Measurements from ENCODE around the gene SPG11. TPM values are rescaled to one million over a fixed set of nuclear protein-coding genes. Genes with fewer than 3 reads are reported as not detected.
A peak's percentile ranks its signal among the peaks of the same experiment; 100 is the strongest.

The SPG11 gene, protein sequence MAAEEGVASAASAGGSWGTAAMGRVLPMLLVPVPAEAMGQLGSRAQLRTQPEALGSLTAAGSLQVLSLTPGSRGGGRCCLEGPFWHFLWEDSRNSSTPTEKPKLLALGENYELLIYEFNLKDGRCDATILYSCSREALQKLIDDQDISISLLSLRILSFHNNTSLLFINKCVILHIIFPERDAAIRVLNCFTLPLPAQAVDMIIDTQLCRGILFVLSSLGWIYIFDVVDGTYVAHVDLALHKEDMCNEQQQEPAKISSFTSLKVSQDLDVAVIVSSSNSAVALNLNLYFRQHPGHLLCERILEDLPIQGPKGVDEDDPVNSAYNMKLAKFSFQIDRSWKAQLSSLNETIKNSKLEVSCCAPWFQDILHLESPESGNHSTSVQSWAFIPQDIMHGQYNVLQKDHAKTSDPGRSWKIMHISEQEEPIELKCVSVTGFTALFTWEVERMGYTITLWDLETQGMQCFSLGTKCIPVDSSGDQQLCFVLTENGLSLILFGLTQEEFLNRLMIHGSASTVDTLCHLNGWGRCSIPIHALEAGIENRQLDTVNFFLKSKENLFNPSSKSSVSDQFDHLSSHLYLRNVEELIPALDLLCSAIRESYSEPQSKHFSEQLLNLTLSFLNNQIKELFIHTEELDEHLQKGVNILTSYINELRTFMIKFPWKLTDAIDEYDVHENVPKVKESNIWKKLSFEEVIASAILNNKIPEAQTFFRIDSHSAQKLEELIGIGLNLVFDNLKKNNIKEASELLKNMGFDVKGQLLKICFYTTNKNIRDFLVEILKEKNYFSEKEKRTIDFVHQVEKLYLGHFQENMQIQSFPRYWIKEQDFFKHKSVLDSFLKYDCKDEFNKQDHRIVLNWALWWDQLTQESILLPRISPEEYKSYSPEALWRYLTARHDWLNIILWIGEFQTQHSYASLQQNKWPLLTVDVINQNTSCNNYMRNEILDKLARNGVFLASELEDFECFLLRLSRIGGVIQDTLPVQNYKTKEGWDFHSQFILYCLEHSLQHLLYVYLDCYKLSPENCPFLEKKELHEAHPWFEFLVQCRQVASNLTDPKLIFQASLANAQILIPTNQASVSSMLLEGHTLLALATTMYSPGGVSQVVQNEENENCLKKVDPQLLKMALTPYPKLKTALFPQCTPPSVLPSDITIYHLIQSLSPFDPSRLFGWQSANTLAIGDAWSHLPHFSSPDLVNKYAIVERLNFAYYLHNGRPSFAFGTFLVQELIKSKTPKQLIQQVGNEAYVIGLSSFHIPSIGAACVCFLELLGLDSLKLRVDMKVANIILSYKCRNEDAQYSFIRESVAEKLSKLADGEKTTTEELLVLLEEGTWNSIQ (N-terminal part only)
- total RNA-seq, result 40.1 TPM
- polyA plus RNA-seq (ENCODE audit: insufficient read depth in 1 of 8, insufficient read length in 8 of 8, low replicate concordance in 1 of 8), result 10 to 100 TPM; 28.5 to 48.2 (median 37.8) TPM
- long read RNA-seq, donor 1, result 0 reads
- long read RNA-seq, donor 2, result 0 reads
- long read RNA-seq, donor 3, partial matches to known transcripts, result 0 of 1 reads
- long read RNA-seq, donor 3, other reads (novel, unspliced or antisense), result 0 of 1 reads
- long read RNA-seq, donor 4, result 0 reads
- long read RNA-seq, donor 5, partial matches to known transcripts, result 0 of 2 reads
- long read RNA-seq, donor 5, other reads (novel, unspliced or antisense), result 0 of 2 reads
- long read RNA-seq, donor 6, partial matches to known transcripts, result 316 of 1,532 reads
- long read RNA-seq, donor 6, other reads (novel, unspliced or antisense), result 1,216 of 1,532 reads
- long read RNA-seq, donor 7, partial matches to known transcripts, result 0 of 1 reads
- long read RNA-seq, donor 7, other reads (novel, unspliced or antisense), result 0 of 1 reads
- long read RNA-seq, donor 8, result 0 reads
- long read RNA-seq, donor 9, result 0 reads
- long read RNA-seq, donor 10, partial matches to known transcripts, result 0 of 2 reads
- long read RNA-seq, donor 10, other reads (novel, unspliced or antisense), result 0 of 2 reads
- long read RNA-seq, donor 11, partial matches to known transcripts, result 0 of 3 reads
- long read RNA-seq, donor 11, other reads (novel, unspliced or antisense), result 0 of 3 reads

DNA sequence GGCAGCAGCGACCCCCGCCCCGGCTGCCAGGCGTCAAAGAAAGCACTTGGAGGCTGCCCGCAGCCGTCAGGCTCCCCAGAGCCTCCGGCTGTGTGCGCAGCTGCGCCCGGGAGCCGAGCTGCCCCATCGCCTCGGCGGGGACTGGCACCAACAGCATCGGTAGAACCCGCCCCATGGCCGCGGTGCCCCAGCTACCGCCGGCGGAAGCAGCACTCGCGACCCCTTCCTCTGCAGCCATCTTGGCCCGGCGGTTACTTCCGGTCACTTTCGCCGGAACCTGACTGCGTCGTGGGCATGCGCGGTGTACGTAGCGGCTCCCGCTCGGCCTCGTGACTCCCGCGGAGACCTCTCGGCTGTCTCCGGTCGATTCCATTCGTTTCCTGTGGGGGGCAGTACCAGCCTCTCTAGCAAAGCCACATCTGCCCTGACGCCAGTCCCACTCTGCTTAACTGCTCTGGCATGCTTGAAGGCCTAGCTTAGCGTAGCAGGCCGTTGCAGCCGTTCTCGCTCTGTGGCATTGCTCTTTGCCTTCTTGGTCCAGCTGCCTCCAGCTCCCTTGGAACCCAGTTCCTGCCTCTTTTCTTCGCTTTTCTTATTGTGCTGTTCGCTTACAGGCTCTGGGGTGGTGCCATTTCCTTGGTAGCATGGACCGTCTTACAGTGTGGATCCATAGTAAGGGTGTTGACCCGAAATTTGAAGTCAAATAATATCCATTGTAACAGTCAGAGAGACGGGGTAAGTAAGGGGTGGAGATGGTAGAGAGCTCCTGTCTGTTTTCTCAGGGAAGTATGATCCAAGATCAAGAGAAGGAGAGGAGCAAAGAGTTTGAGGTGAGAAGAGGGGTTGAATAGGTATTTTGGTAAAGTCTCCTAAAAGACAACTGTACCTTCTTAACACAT, at the start of gene SPG11:
TSS of gene SPG11 (minus strand) at position 253 of the 899 bp plus-strand sequence. CDS start at position 238, 15 bp downstream.
- Histone ChIP-seq H3K9me3 (replicated peaks; ENCODE audit: control insufficient read depth, low read depth, low read length) (no peaks in the 10 kb centered on the region), H3K27ac (ENCODE audit: low read length) (peak within 1 kb of the TSS; percentile 96), H3K27me3 (ENCODE audit: control insufficient read depth, insufficient read depth, low read length) (peaks cover 2% of the 10 kb centered on the region), H3K4me3 (ENCODE audit: low read length) (peak within 1 kb of the TSS; percentile 98), H3K4me1 (ENCODE audit: control insufficient read depth, insufficient read depth, low read length) (peaks cover 13% of the 10 kb centered on the region), H3K36me3 (ENCODE audit: control insufficient read depth, insufficient read depth, low read length) (peaks cover 11% of the 10 kb centered on the region)
- peak; percentile 99 for DNase-seq
- 7% methylated on average over 53 of the region's 53 CpGs for WGBS (ENCODE audit: insufficient coverage)

- Histone ChIP-seq H3K4me1 (ENCODE audit: control insufficient read depth, insufficient read depth, low read length) (peaks cover 13% of the 10 kb centered on the region), H3K27ac (ENCODE audit: low read length) (peak overlapping the region; percentile 99), H3K4me3 (ENCODE audit: low read length) (peak overlapping the region; percentile 89), H3K36me3 (ENCODE audit: control insufficient read depth, insufficient read depth, low read length) (peaks cover 27% of the 10 kb centered on the region), H3K9me3 (replicated peaks; ENCODE audit: control insufficient read depth, low read depth, low read length) (no peaks in the 10 kb centered on the region), H3K27me3 (ENCODE audit: control insufficient read depth, insufficient read depth, low read length) (no peaks in the 10 kb centered on the region)
- DNase-seq, result peak; percentile 93
- 31% methylated on average over 20 of the region's 24 CpGs for WGBS (ENCODE audit: insufficient coverage)
These were observed 49.0 kb upstream of the SPG11 start for GRCh38 chr15:44712346-44713005.

GRCh38 chr15:44711743-44712345, 48.4 kb upstream of the SPG11 start:
- WGBS (ENCODE audit: insufficient coverage), result under 1% methylated on average over 29 of the region's 46 CpGs
- peaks cover 13% of the 10 kb centered on the region for H3K4me1 ChIP-seq (ENCODE audit: control insufficient read depth, insufficient read depth, low read length)

GRCh38 chr15:44711096-44711742, 47.8 kb upstream of the SPG11 start, which contains the start of the genes B2M and PATL2:
Gene B2M (plus strand): TSS chr15:44711517. CDS start chr15:44711547, 30 bp downstream.
Gene PATL2 (minus strand): TSS chr15:44711323. CDS start chr15:44676490, 34,833 bp downstream.
- Histone ChIP-seq H3K4me3 (ENCODE audit: low read length) (peak within 1 kb of the TSS; percentile 89), H3K9me3 (replicated peaks; ENCODE audit: control insufficient read depth, low read depth, low read length) (no peaks in the 10 kb centered on the region), H3K27ac (ENCODE audit: low read length) (peak within 1 kb of the TSS; percentile 99), H3K36me3 (ENCODE audit: control insufficient read depth, insufficient read depth, low read length) (peaks cover 17% of the 10 kb centered on the region), H3K27me3 (ENCODE audit: control insufficient read depth, insufficient read depth, low read length) (no peaks in the 10 kb centered on the region), H3K4me1 (ENCODE audit: control insufficient read depth, insufficient read depth, low read length) (peaks cover 13% of the 10 kb centered on the region)
- 0% methylated on average over 31 of the region's 37 CpGs for WGBS (ENCODE audit: insufficient coverage)
- DNase-seq, result peak; percentile 98

More at GRCh38 chr15:44711743-44712345, 48.4 kb upstream of the SPG11 start:
- Histone ChIP-seq H3K36me3 (ENCODE audit: control insufficient read depth, insufficient read depth, low read length) (peaks cover 24% of the 10 kb centered on the region), H3K9me3 (replicated peaks; ENCODE audit: control insufficient read depth, low read depth, low read length) (no peaks in the 10 kb centered on the region), H3K4me3 (ENCODE audit: low read length) (peak overlapping the region; percentile 89), H3K27me3 (ENCODE audit: control insufficient read depth, insufficient read depth, low read length) (no peaks in the 10 kb centered on the region), H3K27ac (ENCODE audit: low read length) (peak overlapping the region; percentile 99)
- DNase-seq, result peak; percentile 81

GRCh38 chr15:44710236-44711095, 47.0 kb upstream of the SPG11 start:
- no peaks in the 10 kb centered on the region for H3K27me3 ChIP-seq (ENCODE audit: control insufficient read depth, insufficient read depth, low read length)
- H3K9me3 ChIP-seq (replicated peaks; ENCODE audit: control insufficient read depth, low read depth, low read length), result no peaks in the 10 kb centered on the region
- no CpG with 5 or more reads among the region's 11 CpGs for WGBS (ENCODE audit: insufficient coverage)
- H3K27ac ChIP-seq (ENCODE audit: low read length), result peak overlapping the region; percentile 99
- peak; percentile 70 for DNase-seq
- H3K4me3 ChIP-seq (ENCODE audit: low read length), result peak overlapping the region; percentile 89
- peaks cover 10% of the 10 kb centered on the region for H3K36me3 ChIP-seq (ENCODE audit: control insufficient read depth, insufficient read depth, low read length)
- H3K4me1 ChIP-seq (ENCODE audit: control insufficient read depth, insufficient read depth, low read length), result peaks cover 13% of the 10 kb centered on the region

DNA sequence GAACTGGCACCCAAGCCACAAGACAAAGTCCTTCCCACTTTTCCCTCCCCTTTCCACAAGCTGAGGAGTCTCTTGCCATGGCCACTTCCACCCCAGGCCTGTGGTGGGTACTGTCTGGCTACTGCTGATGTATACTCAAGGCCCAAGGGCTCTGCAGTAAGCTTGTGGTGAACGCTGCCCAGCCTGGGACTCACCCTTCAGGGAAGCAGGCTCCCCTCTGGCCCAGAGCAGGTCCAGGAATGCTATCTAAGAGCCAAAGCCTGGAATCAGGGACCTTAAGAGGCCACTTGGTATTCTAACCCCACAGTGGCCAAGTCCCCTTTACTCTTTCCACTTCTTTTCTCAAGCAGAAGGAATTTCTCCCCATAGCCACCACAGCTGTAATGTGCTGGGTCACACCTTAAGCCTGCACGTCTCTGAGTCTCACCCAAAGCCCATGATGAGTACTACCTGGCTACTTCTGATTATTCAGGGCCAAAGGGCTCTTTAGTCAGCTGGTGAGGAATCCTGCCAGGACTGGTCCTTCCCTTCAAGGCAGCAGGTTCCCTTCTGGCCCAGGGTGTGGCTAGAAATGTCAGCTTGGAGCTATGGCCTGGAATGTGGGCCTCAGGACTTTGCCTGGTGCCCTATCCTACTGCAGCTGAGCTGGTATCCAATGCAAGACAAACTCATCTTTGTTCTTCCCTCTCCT, 43.6 kb upstream of the SPG11 start:
- H3K27ac ChIP-seq (ENCODE audit: low read length), result no peak overlapping the region

More for the DNA sequence above, 43.6 kb upstream of the SPG11 start:
- 83% methylated on average over 2 of the region's 2 CpGs for whole genome bisulfite sequencing (ENCODE audit: insufficient coverage)
- Histone ChIP-seq H3K36me3 (ENCODE audit: control insufficient read depth, insufficient read depth, low read length) (no peaks in the 10 kb centered on the region), H3K9me3 (replicated peaks; ENCODE audit: control insufficient read depth, low read depth, low read length) (no peaks in the 10 kb centered on the region), H3K4me1 (ENCODE audit: control insufficient read depth, insufficient read depth, low read length) (peaks cover 3% of the 10 kb centered on the region), H3K27me3 (ENCODE audit: control insufficient read depth, insufficient read depth, low read length) (no peaks in the 10 kb centered on the region), H3K4me3 (ENCODE audit: low read length) (no peak overlapping the region)
- DNase-seq, result no peak
